ENCODE data around the gene GAMT. TPM values are rescaled to one million over a fixed set of nuclear protein-coding genes. Genes with fewer than 3 reads are reported as not detected.

Gene GAMT
- total RNA-seq, 2 experiments from 2014 or later: 11.0 to 13.0 TPM

DNA sequence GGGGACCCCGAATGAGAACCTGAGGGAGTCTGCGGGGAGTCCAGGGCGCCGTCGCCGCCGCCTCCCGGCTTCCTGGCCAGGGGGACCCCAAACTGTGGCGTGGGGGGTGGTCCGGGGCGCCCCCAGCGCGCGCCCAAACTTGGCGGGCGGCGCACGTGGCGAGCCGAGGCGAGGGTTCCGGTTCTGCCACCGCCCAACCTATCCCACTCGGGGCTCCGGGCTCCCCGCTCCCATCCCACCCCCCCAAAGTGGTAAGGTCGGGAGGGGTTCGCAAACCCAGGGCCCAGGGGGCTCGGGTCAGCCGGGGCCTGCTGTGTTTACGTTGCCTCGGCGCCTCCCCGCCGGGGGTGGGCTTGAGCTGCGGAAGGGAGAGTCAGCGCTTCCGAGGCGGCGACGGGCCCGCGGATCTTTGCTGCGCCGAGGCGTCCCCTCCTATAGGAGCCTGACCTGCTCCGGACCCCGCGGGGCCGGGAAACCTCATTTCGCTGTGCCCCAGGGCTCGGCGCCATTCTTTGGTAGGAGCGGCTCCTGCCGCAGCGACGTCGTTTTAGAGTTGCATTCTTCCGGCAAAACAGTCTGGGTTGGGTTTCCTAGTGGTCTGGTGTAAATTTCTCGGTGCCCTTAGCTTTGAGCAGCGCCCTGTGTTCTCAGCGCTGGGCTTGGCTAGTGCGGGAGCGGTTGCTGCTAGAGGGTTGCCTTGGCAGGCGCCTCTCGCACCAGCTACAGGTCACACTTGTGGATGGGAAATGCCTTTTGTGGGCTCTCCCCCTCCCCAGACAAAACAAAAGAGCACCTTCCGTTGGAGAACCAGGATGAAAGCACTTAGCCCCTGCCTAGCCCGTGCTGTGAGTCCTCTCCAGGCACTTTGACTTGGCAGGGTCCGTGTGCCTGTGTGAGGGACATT is 7.2 kb upstream of the GAMT start:
- intact Hi-C loops (cut with DNase I, micrococcal nuclease): loop anchor here (5.0 to 10.0 kb wide), 4 partner anchors 134 to 856 kb away; partner anchors contain the start of genes BSG (in 1 of the 2), FAM174C (in 1 of the 2) and TCF3 (in 1 of the 2)
- DNase-seq: peak; percentile 28 to 81 (median 56)
- CTCF ChIA-PET: interaction anchor here (1.1 kb wide), 1 partner anchor 164 kb away, joined by 3 read pairs; no protein-coding TSS in a partner anchor
- TF ChIP-seq CTCF (IDR thresholded peaks at IDR 0.05): no peak
- peak overlapping the region; percentile 97 for H3K27ac Mint-ChIP-seq
- Histone ChIP-seq H3K4me3 (ENCODE audit: low read length) (peak overlapping the region; percentile 89), H3K9me3 (ENCODE audit: control insufficient read depth in 1 of 2, insufficient read depth in 1 of 2, low read length in 2 of 2) (no peaks in the 10 kb centered on the region), H3K27ac (ENCODE audit: low read depth in 1 of 2, low read length in 2 of 2) (peak overlapping the region; percentile 91), H3K36me3 (ENCODE audit: insufficient read depth, low read length) (peaks cover 35% of the 10 kb centered on the region), H3K27me3 (ENCODE audit: control insufficient read depth in 1 of 2, insufficient read depth in 2 of 2, low read length in 2 of 2) (no peaks in the 10 kb centered on the region), H3K4me1 (ENCODE audit: insufficient read depth, low read length) (peaks cover 63% of the 10 kb centered on the region)
- H3K9me3 Mint-ChIP-seq: no peaks in the 10 kb centered on the region
- peaks cover 53% of the 10 kb centered on the region for H3K4me1 Mint-ChIP-seq (ENCODE audit: low read depth)
- H3K36me3 Mint-ChIP-seq (ENCODE audit: low read depth): peaks cover 37% of the 10 kb centered on the region
- no peaks in the 10 kb centered on the region for H3K27me3 Mint-ChIP-seq
- POLR2A ChIA-PET: interaction anchor here (0.8 to 2.6 kb wide), 4 partner anchors 25 to 140 kb away, joined by 3 to 11 read pairs (median 4); partner anchors contain the start of genes CIRBP and NDUFS7
- peak overlapping the region; percentile 96 for H3K4me3 Mint-ChIP-seq
- ATAC-seq (ENCODE audit: poor library complexity): peak; percentile 27

DNA sequence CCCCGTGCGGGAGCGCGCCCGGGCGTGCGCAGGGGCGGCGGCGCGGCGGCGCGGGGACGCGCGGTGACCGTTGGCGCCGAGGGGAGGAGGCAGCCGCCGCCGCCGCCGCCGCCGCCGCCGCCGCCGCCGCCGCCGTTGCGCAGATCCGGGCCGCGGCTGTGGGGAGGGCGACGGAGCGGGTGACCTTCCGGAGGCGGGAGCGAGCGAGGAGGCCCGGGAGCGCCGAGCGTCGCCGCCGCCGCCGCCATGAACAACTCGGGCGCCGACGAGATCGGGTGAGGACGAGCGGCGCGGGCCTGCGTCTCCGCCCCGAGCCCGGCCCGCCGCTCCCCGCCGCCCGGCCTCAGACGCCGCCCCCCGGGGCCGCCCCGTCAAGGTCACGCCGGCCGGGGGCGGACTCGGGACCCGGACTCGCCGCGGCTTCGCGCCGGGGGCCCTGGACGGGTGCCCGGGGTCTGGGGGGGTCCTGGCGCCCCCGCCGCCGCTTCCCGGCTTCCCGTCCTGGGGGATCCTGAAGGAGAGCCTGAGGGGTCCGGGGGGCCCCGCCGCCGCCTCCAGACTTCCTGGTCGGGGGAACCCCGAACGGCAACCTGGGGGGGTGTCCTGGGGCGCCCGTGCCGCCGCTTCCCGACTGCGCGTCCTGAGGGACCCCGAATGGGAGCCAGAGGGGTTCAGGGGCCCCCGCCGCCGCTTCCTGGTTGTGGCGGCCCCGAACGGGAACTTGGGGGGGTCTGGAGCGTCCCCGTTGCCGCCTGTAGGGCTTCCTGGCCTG is 6.4 kb upstream of the GAMT start, which contains the start of gene DAZAP1:
Gene DAZAP1 (plus strand): TSS at position 59 of the 772 bp plus-strand sequence. CDS start 188 bp downstream, at position 247.
- Histone ChIP-seq H3K4me1 (ENCODE audit: insufficient read depth, low read length) (peaks cover 56% of the 10 kb centered on the region), H3K4me3 (ENCODE audit: low read length) (peak within 1 kb of the TSS; percentile 89), H3K9me3 (ENCODE audit: control insufficient read depth in 1 of 2, insufficient read depth in 1 of 2, low read length in 2 of 2) (no peaks in the 10 kb centered on the region), H3K36me3 (ENCODE audit: insufficient read depth, low read length) (peaks cover 27% of the 10 kb centered on the region), H3K27me3 (ENCODE audit: control insufficient read depth in 1 of 2, insufficient read depth in 2 of 2, low read length in 2 of 2) (peaks cover 0 to 5% of the 10 kb centered on the region in 2 experiments), H3K27ac (ENCODE audit: low read depth in 1 of 2, low read length in 2 of 2) (peak within 1 kb of the TSS; percentile 91)
- intact Hi-C loops (cut with DNase I, micrococcal nuclease): loop anchor here (1.0 to 10.0 kb wide), 8 partner anchors 24 to 857 kb away; partner anchors contain the start of genes RPS15 (in 2 of the 2), BSG (in 1 of the 2), FAM174C (in 1 of the 2) and NDUFS7 (in 1 of the 2)
- ATAC-seq (ENCODE audit: poor library complexity): no peak
- H3K27me3 Mint-ChIP-seq: no peaks in the 10 kb centered on the region
- H3K4me1 Mint-ChIP-seq (ENCODE audit: low read depth): peaks cover 47% of the 10 kb centered on the region
- no peak for TF ChIP-seq CTCF (IDR thresholded peaks at IDR 0.05)
- peak within 1 kb of the TSS; percentile 97 for H3K27ac Mint-ChIP-seq
- H3K4me3 Mint-ChIP-seq: peak within 1 kb of the TSS; percentile 92
- peak in 12 of 14 experiments; percentile 14 to 71 (median 38) for DNase-seq
- H3K9me3 Mint-ChIP-seq: no peaks in the 10 kb centered on the region
- CTCF ChIA-PET: interaction anchor here (1.1 kb wide), 1 partner anchor 163 kb away, joined by 3 read pairs; no protein-coding TSS in a partner anchor
- POLR2A ChIA-PET: interaction anchor here (1.2 kb wide), 1 partner anchor 60 kb away, joined by 3 read pairs; no protein-coding TSS in a partner anchor
- H3K36me3 Mint-ChIP-seq (ENCODE audit: low read depth): peaks cover 32% of the 10 kb centered on the region

Data from CD4-positive, alpha-beta T cell (primary cell).